Muscle of arm (tissue), 12 donors: ENCODE measurements around the gene PLXND1. TPM values are rescaled to one million over a fixed set of nuclear protein-coding genes. Genes with fewer than 3 reads are reported as not detected.

Experiments used
- DNase-seq: peaks from one replicate; pipeline ENCODE4 v3.0.0-alpha.2; 2013
- polyA plus RNA-seq, 12 donors: library from polyadenylated mRNA; unstranded; fragments of 120-200 nt; gene quantifications; one replicate each; pipeline ENCODE4 v1.2.1, GENCODE V29; 2013; ENCODE audit not compliant: insufficient read length in 12 of 12

Gene PLXND1
- polyA plus RNA-seq, 12 donors: 103 to 190 (median 122) TPM; not detected in 1

DNA sequence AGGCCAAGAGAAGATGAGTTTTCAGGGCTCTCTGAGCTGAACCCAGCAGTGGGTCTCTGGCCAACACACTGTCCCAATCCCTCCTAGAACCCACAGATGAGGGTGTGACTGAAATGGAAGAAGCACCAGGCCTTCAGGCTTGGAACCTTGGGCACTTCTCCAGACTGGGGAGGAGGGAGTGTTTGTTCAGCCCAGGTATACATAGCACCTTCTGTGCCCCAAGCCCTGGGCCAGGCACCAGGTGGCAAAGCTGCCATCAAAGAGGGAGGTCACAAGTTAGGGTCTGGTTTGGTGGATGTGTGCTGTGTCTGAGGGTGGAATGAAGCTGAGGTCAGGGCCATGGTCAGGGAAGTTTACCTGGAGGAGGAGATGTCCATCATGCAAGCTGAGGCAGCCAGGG is 93.9 kb downstream of the PLXND1 start:
- DNase-seq: no peak

- no peak for DNase-seq
These were observed 99.2 kb downstream of the PLXND1 start for GRCh38 chr3:129507181-129507831.

DNA sequence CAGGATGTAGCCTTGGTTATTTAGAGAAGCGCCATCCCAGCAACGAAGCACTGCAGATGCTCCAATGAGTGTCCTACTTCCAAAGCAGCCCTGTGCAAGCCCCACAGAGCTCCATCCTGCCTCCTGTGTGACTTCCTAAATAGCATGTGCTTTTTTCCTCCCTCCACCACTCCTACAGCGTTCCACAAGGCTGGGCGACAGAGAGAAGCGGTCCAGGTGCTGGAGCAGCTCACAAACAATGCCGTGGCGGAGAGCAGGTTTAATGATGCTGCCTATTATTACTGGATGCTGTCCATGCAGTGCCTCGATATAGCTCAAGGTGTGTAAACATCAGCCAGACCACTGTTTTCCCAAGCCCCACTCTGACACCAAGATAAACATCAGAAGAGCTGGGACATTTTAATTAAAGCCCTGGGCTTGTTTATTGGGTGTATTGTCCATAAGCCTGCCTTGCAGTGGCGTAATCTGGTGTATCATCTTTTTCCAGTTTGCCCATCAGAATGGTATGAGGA is 100.2 kb downstream of the PLXND1 start:
- no peak for DNase-seq

DNA sequence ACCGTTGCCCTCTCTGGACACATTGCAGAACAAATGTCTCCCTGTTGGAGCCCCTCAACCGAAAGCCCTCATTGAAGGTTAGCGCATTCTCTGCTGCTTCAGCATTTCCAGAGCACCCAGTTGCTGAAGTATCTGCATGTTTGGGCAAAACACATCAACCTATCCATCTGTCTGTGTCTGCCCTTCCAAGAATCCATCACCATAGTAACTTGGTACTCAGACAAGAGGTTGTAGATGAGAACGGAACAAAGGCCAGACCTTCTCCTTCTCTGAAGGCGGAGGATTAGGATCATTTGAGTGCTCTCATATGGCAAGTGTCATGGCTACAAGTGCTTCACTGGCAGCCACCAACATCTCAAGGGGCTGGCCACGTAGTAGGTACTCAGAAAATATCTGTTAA is 101.1 kb downstream of the PLXND1 start:
- DNase-seq: no peak

Other genes with a start within 250 kb of the PLXND1 start
- gene EFCAB12, start 178.0 kb downstream of the PLXND1 start, polyA plus RNA-seq: under 1 TPM in 10 of 12 donors, not detected in 2; 0.05 to 0.57 (median 0.16) TPM
- gene MBD4, start 166.7 kb downstream of the PLXND1 start, polyA plus RNA-seq: 10 to 100 TPM in 11 of 12 donors, not detected in 1; 20.8 to 41.2 (median 30.6) TPM
- 10 to 100 TPM in 11 of 12 donors, not detected in 1; 28.8 to 56.5 (median 33.7) TPM for gene IFT122, start 166.5 kb downstream of the PLXND1 start, polyA plus RNA-seq
- gene RHO, start 78.0 kb downstream of the PLXND1 start, polyA plus RNA-seq: under 1 TPM in 6 of 12 donors, not detected in 6; 0.04 to 0.13 (median 0.08) TPM
- gene H1-8, start 63.5 kb downstream of the PLXND1 start, polyA plus RNA-seq: not detected